ENCODE measurements around the gene EFCAB11. TPM values are rescaled to one million over a fixed set of nuclear protein-coding genes. Genes with fewer than 3 reads are reported as not detected.
A peak's percentile ranks its signal among the peaks of the same experiment; 100 is the strongest.

Gene EFCAB11
- total RNA-seq, 4 donors from 2014 or later: 5.4 to 13.2 (median 6.3) TPM

GRCh38 chr14:89797148-89797547 is 157.4 kb downstream of the EFCAB11 start:
- DNase-seq: no peak
- intact Hi-C loops (cut with DNase I): no loop called here
- no peaks in the 10 kb centered on the region for H3K36me3 ChIP-seq
- H3K4me1 ChIP-seq: no peaks in the 10 kb centered on the region
- WGBS, 2 donors: 72 to 74% methylated on average over 5 of the region's 5 CpGs
- H3K9me3 ChIP-seq: no peaks in the 10 kb centered on the region
- no peak for TF ChIP-seq CTCF (IDR thresholded peaks at IDR 0.05)
- H3K4me3 ChIP-seq (replicated peaks in 1 of 3): no peak overlapping the region
- no peak overlapping the region for H3K27ac ChIP-seq
- no peaks in the 10 kb centered on the region for H3K27me3 ChIP-seq

GRCh38 chr14:89794096-89794495 is 160.4 kb downstream of the EFCAB11 start:
- intact Hi-C loops (cut with DNase I): no loop called here
- Histone ChIP-seq H3K36me3 (no peaks in the 10 kb centered on the region), H3K9me3 (no peaks in the 10 kb centered on the region), H3K27me3 (no peaks in the 10 kb centered on the region), H3K27ac (no peak overlapping the region), H3K4me1 (no peaks in the 10 kb centered on the region), H3K4me3 (replicated peaks in 1 of 3) (no peak overlapping the region)
- TF ChIP-seq CTCF (IDR thresholded peaks at IDR 0.05) (no peak), POLR2A (IDR thresholded peaks at IDR 0.05) (no peak)
- peak in 1 of 2 donors; percentile 12 for DNase-seq
- 78 to 84% methylated on average over 3 of the region's 3 CpGs for WGBS, 2 donors

- H3K4me3 ChIP-seq (replicated peaks in 1 of 3): no peak overlapping the region
- 82 to 93% methylated on average over 2 of the region's 2 CpGs for WGBS, 2 donors
- DNase-seq: no peak
- no peaks in the 10 kb centered on the region for H3K36me3 ChIP-seq
- TF ChIP-seq CTCF (IDR thresholded peaks at IDR 0.05) (no peak), POLR2A (IDR thresholded peaks at IDR 0.05) (no peak)
- no peak overlapping the region for H3K27ac ChIP-seq
- intact Hi-C loops (cut with DNase I): no loop called here
- no peaks in the 10 kb centered on the region for H3K4me1 ChIP-seq
- H3K9me3 ChIP-seq: no peaks in the 10 kb centered on the region
- no peaks in the 10 kb centered on the region for H3K27me3 ChIP-seq
Measured at GRCh38 chr14:89793367-89793716, 161.2 kb downstream of the EFCAB11 start.

- Histone ChIP-seq H3K4me1 (no peaks in the 10 kb centered on the region), H3K27ac (no peak overlapping the region), H3K4me3 (replicated peaks in 1 of 3) (no peak overlapping the region), H3K36me3 (no peaks in the 10 kb centered on the region), H3K9me3 (no peaks in the 10 kb centered on the region), H3K27me3 (no peaks in the 10 kb centered on the region)
- intact Hi-C loops (cut with DNase I): no loop called here
- TF ChIP-seq POLR2A (IDR thresholded peaks at IDR 0.05) (no peak), CTCF (IDR thresholded peaks at IDR 0.05) (no peak)
- 82% methylated on average over 12 of the region's 12 CpGs for WGBS, 2 donors
- no peak for DNase-seq
Measured at GRCh38 chr14:89792489-89793366, 161.8 kb downstream of the EFCAB11 start.

GRCh38 chr14:89787525-89787924 is 167.0 kb downstream of the EFCAB11 start:
- no peak overlapping the region for H3K27ac ChIP-seq
- no peak overlapping the region for H3K4me3 ChIP-seq (replicated peaks in 1 of 3)
- no peaks in the 10 kb centered on the region for H3K36me3 ChIP-seq
- no peaks in the 10 kb centered on the region for H3K9me3 ChIP-seq
- H3K4me1 ChIP-seq: no peaks in the 10 kb centered on the region
- 94 to 96% methylated on average over 4 of the region's 4 CpGs for WGBS, 2 donors
- TF ChIP-seq CTCF (IDR thresholded peaks at IDR 0.05) (no peak), POLR2A (IDR thresholded peaks at IDR 0.05) (no peak)
- DNase-seq: no peak
- intact Hi-C loops (cut with DNase I): no loop called here
- H3K27me3 ChIP-seq: no peaks in the 10 kb centered on the region

Measured in thyroid gland (tissue), 4 donors.